LNCaP clone FGC (cell line): ENCODE results near the gene ZDHHC3.
A peak's percentile ranks its signal among the peaks of the same experiment; 100 is the strongest.

Experiments used
- DNase-seq: peaks from one replicate; pipeline ENCODE4 v3.0.0-alpha.2; 2011; ENCODE audit warnings: low read depth
- H3K4me3 ChIP-seq: 2 replicates; pipeline ENCODE4 v1.5.1; 2011; ENCODE audit warnings: mild to moderate bottlenecking, low read depth, low read length, control low read depth
- TF ChIP-seq, protein P1 (sequence below): IDR thresholded peaks from 2 replicates; pipeline ENCODE4 v1.5.1; 2012; ENCODE audit warnings: mild to moderate bottlenecking; ENCODE audit not compliant: control insufficient read depth, insufficient read depth; ENCODE audit errors: extremely low read depth

ZDHHC3 gene

DNA sequence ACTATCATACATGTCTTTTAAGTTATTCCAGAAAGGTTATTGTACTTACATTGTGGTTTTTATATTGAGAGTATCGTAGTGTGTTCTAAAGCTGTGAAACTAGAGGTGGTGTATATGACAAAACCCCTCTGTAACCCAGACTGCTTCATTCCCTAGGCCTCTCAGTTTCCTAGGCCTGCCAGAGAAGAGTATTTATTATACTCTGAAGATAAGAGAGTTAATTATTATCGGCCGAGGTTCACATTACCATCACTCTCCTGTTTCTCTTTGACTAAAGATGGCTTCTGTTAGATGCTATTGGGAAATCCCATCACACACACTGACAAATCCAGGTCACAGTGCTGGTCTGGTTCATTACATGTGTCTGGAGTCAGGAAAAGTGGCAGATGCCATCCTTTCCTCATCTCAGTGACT is 20.6 kb upstream of the ZDHHC3 start:
- no peak for DNase-seq
- no peak overlapping the region for H3K4me3 ChIP-seq
- TF ChIP-seq, protein P1, sequence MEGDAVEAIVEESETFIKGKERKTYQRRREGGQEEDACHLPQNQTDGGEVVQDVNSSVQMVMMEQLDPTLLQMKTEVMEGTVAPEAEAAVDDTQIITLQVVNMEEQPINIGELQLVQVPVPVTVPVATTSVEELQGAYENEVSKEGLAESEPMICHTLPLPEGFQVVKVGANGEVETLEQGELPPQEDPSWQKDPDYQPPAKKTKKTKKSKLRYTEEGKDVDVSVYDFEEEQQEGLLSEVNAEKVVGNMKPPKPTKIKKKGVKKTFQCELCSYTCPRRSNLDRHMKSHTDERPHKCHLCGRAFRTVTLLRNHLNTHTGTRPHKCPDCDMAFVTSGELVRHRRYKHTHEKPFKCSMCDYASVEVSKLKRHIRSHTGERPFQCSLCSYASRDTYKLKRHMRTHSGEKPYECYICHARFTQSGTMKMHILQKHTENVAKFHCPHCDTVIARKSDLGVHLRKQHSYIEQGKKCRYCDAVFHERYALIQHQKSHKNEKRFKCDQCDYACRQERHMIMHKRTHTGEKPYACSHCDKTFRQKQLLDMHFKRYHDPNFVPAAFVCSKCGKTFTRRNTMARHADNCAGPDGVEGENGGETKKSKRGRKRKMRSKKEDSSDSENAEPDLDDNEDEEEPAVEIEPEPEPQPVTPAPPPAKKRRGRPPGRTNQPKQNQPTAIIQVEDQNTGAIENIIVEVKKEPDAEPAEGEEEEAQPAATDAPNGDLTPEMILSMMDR, result no peak

DNA sequence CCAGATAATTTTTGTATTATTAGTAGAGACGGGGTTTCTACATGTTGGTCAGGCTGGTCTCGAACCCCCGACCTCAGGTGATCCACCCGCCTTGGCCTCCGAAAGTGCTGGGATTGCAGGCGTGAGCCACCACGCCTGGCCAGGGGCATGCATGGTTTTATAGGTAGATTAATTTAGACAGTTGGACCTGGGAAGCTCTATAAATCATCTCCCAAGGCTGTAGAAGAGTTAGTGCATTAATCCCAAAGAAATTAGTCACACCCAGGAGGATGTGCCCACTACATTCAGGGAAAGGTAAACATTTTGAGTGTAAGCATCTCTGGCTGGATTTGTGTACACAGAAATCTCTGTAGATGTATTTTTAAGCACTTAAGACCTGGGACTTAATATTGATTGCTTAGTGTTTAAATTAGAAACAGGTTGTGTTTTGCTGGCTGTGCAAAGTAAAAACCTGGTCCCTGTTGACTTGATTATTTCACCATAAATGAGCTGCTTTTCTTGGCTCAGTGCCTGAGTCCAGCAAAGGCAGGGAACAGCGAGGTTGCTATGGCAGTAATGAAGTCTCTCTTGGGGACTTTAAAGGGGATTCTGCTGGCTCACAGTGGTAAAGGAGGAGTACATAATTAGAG is 19.3 kb upstream of the ZDHHC3 start:
- DNase-seq, result peak; percentile 62
- no peak overlapping the region for H3K4me3 ChIP-seq
- TF ChIP-seq, protein P1, result no peak

DNA sequence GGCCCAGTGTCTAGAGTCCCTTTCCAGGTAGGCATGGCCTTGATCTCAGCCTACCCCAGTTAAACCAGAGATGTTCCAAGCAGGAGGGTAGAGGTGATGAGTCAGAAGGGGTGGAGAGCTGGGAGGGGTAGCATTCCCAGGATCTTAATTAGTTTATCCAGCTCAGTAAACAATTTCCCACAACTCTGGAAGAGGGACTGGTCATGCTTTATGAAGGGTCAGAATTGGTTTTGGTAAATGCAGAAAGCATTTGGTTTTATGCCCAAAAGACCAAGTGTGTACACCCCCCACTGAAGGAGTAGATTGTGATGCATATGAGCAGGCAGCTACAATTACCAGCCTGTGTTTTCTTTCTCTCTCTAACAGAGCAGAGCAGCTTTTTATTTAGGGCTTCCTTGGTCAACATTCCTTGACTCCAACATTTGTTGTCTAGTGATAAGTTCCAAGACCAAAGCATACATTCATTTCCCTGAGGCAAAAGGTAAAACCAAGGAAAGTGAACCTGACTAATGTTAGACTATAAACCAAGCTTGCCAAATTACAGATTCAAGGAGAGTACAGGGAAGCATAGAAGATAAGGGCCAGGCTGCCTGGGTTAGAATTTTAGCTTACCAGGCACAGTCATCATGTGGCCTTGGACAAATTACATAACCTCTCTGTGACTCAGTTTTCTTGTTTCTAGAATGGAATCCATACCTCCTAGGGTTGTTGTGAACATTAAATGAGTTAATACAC is 17.7 kb upstream of the ZDHHC3 start:
- no peak overlapping the region for H3K4me3 ChIP-seq
- TF ChIP-seq, protein P1, result no peak
- DNase-seq, result no peak

DNA sequence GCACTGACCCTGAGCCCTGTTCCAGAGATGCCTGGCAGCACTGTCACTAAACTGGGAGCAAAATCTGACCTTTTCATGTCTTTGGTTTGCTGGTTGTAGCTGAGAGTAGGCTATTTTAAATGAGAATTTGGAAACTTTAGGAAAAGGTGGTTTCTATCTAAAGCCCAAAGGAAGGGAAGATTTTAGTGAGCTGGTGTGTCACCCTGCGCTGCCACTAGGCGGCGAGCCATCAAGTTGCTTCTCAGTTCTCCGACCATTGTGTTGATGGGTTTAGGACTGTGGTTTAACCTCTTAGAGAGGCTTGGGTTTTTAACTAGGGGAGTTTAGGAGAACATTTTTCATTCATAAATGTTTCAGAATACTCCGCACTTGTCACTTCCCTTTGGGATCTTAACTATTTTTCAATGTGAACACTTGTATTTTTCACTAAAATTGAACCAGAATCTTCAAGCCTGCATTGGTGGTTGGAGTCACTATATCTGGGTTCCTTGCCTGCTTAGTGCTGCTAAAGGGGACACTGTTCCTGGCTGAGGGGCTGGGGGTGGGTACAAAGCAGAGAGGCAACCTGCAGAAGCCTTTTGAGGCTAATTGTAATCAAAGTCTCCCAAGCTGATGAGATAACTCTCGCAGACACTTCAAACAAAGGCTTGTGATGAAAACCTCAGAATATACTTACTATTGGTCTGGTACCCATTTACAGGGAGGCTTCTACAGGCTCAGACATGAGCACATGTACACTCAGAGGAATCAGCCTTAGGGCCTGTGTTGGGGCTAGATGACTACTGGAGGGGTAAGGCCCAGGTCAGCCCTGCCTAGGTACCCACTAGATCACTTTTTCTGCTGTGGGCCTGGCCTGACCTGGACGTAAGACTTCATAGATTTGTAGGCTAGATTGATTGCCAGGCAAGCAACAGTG is 16.8 kb upstream of the ZDHHC3 start:
- no peak for DNase-seq
- TF ChIP-seq, protein P1, result peak; percentile 41
- no peak overlapping the region for H3K4me3 ChIP-seq

DNA sequence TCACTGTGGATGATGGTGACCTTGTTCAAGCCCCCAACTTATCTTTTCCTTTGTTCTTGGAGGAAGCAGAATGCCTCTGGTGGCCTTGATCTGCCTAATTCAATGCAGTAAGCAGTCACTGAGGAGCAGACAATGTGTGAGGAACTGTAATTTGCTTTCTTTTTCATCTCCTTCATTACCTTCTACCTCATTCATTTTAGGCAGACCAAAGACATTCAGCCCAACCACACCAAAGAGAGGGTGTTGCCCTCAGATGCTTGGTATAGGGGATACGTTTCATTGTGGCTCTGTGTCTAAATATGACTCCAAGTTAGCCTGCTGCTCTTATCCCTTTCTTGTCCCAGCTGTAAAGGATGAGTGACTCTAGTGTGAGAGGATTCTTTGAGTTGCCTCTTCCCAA is 15.4 kb upstream of the ZDHHC3 start:
- TF ChIP-seq, protein P1, result no peak
- DNase-seq, result no peak
- no peak overlapping the region for H3K4me3 ChIP-seq

DNA sequence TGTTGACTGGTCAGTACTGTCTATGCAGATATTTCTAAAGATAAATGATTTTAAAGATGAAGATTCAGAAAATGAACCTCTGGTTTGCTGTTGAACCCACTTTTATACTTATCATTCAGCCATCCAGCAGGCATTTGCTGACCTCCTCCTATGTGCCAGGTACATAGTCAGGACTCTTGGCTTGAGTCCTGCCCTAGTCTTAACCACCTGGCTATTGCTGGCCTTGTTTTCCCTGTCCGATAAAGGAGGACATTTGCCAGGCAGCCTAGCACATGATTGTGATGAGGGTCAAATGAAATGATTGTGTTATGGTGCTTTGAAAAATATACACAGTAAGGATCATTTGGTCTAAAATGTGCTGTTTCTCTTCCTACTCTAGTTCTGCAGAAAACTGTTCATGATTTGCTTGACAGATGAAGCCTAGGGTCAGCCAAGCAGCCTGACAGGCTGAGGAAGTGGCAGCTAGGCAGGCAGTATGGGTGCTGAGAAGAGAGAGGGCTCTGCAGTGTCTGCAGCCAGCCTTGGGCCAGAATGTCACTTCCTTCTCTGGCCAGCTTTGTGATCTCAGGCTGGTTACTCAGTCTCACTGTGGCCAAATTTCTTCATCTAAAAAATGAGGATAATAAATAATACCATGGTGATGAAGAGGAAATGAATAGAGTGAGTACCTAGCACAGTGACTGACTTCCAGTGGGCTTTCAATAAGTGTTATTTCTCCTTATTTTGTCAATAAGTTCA is 13.8 kb upstream of the ZDHHC3 start:
- DNase-seq, result no peak
- H3K4me3 ChIP-seq, result no peak overlapping the region
- TF ChIP-seq, protein P1, result no peak
